ENCODE results near the gene SEMA3E.
"Not testable (repeated sequence)": the region's sequence is repeated elsewhere in the genome, so short reads cannot be mapped to it uniquely, and the experiment has no call there.

GRCh38 chr7:83552556-83552955, 96.4 kb downstream of the SEMA3E start:
- TF ChIP-seq CTCF (IDR thresholded peaks at IDR 0.05); POLR2A (IDR thresholded peaks at IDR 0.05; ENCODE audit: low read depth): not testable (repeated sequence)
